CD4-positive, alpha-beta T cell treated with Interleukin-17A for 1 hour (primary cell): ENCODE data around the gene ATG4C.

Experiments
- DNase-seq: peaks from one replicate; pipeline ENCODE4 v3.0.0-alpha.2; 2020

Gene ATG4C

DNA sequence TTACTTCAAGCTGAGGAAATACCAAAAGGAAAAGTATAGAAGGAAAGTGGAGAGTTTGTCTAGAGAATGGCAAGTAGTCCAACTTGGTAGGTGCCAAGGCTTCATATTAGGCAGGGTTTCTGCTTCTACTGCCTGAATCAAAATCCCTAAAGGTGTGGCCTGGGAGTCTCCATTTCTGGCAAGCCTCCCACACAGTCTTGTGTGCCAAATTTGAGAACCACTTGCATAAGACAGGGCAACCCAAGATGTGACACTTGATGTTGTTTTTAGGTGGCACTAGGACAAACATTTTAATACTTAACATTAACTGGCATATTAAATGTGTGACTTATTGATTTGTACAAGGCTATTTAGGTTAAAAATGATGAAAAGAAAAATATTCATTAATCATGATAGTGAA, 60.1 kb downstream of the ATG4C start:
- DNase-seq: no peak

DNA sequence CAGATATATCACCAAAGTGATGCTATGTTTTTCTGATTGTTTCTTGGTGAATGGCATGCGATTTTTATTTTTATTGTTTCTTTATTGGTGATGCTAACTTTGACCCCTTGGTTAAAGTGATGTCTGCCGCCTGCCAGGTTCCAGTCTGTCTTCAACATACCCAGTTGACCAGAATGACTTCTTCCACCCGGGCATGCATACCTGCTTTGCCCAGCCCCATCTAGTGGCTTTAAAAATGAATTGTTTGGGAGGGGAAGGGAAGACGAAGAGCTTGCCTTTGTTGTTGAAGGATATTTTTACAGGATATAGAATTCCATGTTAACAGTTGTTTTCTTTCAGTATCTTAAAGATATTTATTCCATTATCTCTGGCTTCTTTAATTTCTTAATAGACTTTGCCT, 65.1 kb downstream of the ATG4C start:
- no peak for DNase-seq

DNA sequence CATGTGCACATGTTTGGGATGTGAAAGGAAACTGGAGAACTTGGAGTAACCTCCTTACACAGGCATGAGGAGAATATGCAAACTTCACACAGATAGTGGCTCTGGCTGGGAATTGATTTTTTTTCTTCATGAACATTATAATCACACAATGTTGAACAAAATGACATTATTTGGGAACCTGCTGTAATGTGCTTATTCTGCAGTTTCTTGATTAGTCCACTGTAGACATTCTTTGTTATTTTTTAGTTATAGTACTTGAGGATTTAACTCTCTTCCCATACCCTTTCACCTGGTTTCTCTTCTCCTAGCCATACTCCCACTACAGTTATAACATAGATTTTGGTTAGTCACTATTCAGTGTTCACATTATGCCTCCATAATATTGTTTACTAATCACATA, 68.3 kb downstream of the ATG4C start:
- no peak for DNase-seq

- no peak for DNase-seq
These were observed 73.0 kb downstream of the ATG4C start for GRCh38 chr1:62856960-62857359.

- DNase-seq: no peak
These were observed 85.4 kb downstream of the ATG4C start for GRCh38 chr1:62869217-62869754.

DNA sequence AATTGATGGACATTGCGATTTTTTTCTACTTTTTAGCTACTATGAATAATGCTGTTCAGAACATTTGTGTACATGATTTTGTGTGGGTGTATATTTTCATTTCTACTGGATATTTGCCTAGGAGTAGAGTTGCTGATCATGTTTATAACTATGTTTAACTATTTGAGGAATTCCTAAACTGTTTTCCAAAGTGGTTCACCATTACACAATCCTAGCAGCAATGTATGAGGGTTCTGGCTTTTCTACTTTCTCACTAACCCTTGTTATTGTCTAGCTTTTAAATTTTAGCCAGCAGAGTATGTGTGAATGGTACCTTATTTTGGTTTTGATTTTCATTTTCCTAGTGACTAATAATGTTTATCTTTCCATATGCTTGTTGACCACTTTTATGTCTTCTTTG, 86.2 kb downstream of the ATG4C start:
- no peak for DNase-seq

GRCh38 chr1:62875676-62876075, 91.7 kb downstream of the ATG4C start:
- no peak for DNase-seq

- DNase-seq: no peak
These were observed 92.6 kb downstream of the ATG4C start for GRCh38 chr1:62876535-62876934.

GRCh38 chr1:62877579-62877978, 93.6 kb downstream of the ATG4C start:
- DNase-seq: no peak

DNA sequence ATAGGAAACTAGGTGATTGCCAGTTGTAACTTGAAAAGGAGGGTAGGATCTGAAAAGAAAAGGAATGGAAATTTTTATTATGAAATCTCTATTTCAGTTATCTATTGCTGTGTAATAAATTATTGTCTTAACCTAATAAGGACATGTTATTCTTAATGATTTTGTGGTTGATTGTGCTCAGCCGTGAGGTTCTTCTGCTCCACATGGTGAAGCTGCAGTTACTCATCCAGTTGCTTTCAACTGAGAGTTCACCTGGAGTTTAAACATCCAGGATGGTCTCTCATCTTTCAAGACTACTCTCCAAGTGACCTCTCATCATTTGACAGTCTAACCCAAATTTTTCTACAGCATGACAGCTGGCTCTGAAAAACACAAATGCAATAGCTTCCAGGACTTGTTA, 96.0 kb downstream of the ATG4C start:
- no peak for DNase-seq

DNA sequence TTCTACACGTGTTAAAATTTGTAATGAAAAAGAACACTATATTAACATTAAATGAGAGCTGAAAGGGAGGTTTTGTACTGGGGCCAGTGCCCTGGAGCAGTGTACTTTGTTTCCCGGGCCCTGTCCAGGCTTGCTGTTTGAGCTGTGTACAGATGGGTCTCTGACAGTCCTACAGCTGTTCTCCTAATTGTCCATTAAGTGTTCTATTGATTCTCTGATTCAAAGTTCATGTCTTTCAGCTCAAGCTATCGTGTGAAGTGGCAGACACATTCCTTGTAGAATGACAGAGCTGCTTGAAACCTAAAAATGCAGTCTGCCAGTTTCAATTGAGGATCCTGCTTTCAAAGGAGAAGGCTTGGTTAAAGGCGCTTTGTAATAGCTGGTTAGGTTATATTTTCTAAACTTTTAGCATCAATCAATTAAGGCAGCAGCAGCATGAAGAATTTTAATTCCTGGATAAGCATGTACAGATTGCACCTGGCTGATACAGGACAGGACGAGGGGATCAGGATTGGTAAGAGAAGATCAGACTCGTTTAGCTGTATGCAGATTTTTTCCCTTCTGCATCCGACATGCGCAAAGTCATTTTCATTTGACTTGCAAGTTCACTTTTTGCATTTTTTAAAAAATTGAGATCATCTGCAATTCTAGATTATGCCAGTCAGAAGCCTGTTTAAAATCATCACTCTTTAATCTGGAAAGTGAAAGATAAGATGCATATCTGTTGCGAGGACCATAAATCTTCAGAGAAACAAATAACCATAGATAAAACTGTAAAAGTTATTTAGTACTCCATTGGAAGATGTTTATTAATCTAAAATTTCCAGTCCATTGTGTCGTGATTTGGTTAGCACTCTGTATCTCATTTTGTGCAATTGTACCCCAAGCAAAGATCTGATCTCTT, 98.5 kb downstream of the ATG4C start:
- no peak for DNase-seq

GRCh38 chr1:62884156-62884740, 100.3 kb downstream of the ATG4C start:
- DNase-seq: no peak

DNA sequence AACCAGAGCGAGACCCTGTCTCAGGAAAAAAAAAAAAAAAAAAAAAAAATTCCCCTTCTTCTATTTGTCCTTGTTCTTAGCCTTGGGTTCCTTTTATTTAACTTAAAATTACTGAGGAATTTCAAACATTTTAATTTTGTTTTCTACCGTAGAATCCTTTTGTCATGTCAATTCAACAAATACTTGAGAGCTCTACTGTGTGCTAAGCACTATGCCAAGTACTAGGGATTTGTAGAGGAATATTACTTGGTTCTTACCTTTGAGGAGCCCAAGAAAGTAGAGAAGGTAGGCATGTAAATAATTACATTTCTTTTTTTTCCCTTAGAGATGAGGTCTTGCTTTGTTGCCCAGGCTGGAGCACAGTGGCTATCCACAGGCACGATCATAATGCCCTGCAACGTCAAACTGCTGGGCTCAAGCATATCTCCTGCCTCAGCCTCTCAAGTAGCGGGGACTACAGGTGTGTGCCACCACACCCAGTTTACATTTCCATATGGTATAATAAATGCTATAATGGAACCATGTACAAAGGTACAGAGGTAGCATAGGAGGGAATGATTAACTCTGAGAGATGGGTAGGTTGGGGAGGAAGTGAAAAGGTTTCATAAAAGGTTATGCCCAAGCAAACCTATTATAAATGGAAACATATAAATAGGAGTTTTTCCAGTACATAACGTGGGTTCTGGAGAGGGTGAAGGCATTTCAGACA, 104.0 kb downstream of the ATG4C start:
- no peak for DNase-seq

DNA sequence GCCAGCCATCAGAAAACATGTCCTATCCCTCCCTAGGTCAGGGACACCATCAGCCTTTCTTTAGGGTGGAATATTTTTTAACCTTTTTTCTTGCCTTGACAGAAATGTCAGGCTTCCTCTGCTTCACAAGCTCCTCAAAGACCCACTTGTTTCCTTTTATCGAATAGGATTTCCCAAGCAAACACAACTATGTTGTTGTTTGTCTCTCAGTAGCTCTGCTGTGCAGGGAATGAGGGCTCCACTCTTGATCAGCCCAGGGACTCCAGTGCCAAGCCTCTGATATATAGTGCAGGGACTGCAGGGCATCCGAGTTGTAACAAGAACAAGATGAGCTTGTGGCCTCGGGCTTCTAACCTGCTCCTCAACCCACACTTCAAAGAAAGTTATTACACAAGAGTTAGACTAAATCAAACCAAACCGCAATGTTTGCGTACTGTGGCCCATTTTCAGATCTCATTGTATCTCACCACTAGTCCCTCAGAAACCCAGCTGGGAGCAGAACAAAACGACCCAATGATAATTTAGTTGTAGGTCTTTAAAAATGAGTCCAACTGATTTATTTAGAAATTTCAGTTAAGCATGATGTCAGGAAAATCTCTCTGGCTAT, 108.1 kb downstream of the ATG4C start:
- DNase-seq: no peak

DNA sequence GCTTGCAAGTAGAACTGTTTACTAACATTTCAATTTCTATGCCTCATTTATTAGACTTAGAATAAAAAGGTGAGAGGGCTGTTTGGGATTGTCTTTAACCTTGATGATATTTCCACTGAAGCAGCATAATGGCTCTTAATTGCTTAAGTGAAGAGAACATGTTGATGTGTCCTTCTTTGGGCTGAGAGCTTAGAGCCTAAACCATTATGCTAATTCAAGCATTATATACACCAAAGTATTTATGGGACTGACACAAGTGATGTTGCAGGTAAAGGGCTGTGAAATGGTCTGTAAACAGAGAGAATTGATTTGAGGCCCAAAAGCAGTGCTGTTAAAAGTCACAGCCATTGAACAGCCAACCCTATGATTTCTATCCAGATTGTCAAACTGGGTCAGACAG, 113.9 kb downstream of the ATG4C start:
- no peak for DNase-seq

- no peak for DNase-seq
These were observed 116.6 kb downstream of the ATG4C start for GRCh38 chr1:62900566-62900965.

DNA sequence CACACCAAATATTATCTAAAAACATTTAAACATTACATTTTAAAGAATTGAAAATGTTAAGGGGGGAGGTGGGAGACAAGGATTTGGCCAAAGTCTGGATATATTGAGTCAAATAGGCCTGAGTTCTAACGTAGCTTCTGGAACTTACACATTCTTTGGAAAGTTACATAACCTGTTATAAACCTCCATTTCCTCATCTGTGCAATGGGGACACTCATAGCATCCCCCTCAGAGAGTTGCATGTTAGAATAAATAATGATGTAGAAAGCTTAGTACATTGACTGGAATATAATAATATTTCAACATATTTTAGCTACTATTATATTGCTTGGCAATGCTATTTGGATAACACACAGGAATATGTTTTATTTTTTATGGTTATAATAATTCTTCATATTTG, 117.7 kb downstream of the ATG4C start:
- DNase-seq: no peak

DNA sequence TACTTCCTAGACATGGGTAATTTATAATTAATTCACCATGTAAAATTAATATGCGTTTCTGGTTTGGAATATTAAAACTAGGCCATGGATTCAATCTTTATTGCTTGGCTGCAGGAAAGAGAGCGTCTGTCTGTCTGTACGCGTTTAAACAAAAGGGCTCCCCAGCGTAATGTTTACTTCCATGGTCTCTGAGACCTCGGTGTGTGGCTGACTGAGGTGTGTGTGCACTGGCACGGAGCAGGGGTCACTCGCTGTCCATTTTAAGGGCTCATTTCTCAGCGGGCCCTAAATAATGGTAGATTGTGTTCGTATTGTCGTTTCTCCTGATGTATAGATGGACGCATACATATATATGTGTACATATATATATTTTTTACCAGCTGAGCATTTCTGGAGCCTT, 119.6 kb downstream of the ATG4C start:
- DNase-seq: no peak

GRCh38 chr1:62903982-62904855, 120.3 kb downstream of the ATG4C start:
- DNase-seq: no peak

DNA sequence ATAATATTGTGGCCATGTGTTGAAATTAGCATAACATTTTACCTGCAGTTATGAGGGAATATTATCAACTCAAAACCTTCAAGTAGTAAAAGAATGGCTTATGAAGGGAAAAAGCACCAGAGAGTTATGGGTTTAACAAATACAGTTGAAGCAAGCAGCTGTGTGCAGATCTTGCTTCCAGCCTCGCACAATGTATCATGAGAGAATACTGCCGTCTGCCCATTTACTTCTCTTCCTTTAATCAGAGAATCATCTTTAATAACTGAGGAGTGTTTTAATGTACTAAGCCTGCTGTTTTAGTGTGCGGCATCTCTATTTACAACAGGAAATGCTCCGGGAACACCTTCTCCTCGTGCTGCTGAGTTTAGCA, 120.9 kb downstream of the ATG4C start:
- no peak for DNase-seq

DNA sequence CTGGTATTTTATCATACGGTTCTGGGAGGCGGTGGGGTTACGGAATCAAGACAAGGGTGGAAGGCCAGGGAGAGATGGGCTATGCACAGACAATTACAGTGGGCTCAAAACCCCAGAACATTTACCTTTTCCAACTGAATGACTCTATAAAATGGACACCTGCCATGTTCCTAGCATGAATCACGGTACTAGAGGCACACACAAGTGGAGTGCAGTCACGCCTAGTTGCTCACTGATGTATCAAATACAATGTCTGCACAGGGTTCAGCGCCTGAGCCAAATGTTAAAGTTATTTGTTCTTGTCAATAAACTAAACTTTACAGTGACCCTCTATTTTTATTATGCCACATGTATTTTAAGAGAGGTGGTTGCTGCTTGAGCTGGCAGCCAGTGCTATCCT, 121.4 kb downstream of the ATG4C start:
- no peak for DNase-seq

DNA sequence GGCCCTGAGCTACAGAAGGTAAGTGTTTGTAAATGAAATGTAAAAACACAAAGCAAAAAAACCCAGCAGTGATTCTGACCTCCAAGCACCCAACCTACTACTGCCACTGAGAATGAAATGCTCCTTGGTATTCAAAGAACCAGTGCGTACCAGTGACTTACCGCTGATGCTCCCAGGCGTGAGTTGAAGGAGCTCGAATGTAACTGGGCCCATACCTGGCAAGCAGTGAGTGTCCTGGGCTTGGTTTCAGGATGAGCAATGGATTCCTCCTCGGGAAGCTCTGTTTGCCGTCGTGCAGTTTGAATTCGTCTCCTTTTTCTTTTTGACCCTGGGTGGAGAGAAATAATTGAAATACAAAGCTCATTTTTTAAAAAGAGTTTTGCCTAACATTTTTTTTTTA, 121.9 kb downstream of the ATG4C start:
- DNase-seq: no peak
